Stimulated activated CD8-positive, alpha-beta memory T cell treated with anti-CD3 and anti-CD28 coated beads, Interleukin-15, amount 100 ng/mL, for 4 hours (primary cell): ENCODE measurements around the gene ADAMTS2.

Experiments
- DNase-seq, 2 donors: peaks; one replicate each; pipeline ENCODE4 v3.0.0-alpha.2; 2020; ENCODE audit warnings: low read depth in 2 of 2

Gene ADAMTS2

GRCh38 chr5:179254638-179255271, 90.5 kb downstream of the ADAMTS2 start:
- no peak for DNase-seq

GRCh38 chr5:179253730-179254129, 91.5 kb downstream of the ADAMTS2 start:
- no peak for DNase-seq

GRCh38 chr5:179251276-179251969, 93.8 kb downstream of the ADAMTS2 start:
- no peak for DNase-seq

GRCh38 chr5:179250561-179251225, 94.6 kb downstream of the ADAMTS2 start:
- no peak for DNase-seq

GRCh38 chr5:179246227-179246626, 99.0 kb downstream of the ADAMTS2 start:
- no peak for DNase-seq

GRCh38 chr5:179245031-179245430, 100.2 kb downstream of the ADAMTS2 start:
- DNase-seq: no peak

- DNase-seq: no peak
Observed at GRCh38 chr5:179244044-179244443, 101.2 kb downstream of the ADAMTS2 start.

GRCh38 chr5:179243333-179243732, 101.9 kb downstream of the ADAMTS2 start:
- DNase-seq: no peak

GRCh38 chr5:179242676-179243075, 102.6 kb downstream of the ADAMTS2 start:
- no peak for DNase-seq

GRCh38 chr5:179241764-179242370, 103.4 kb downstream of the ADAMTS2 start:
- no peak for DNase-seq

GRCh38 chr5:179241175-179241574, 104.1 kb downstream of the ADAMTS2 start:
- DNase-seq: no peak

- no peak for DNase-seq
Observed at GRCh38 chr5:179240561-179240960, 104.7 kb downstream of the ADAMTS2 start.

- no peak for DNase-seq
Observed at GRCh38 chr5:179239256-179240135, 105.8 kb downstream of the ADAMTS2 start.

- no peak for DNase-seq
Observed at GRCh38 chr5:179238628-179238970, 106.7 kb downstream of the ADAMTS2 start.

GRCh38 chr5:179237770-179238627, 107.3 kb downstream of the ADAMTS2 start:
- no peak for DNase-seq

- no peak for DNase-seq
Observed at GRCh38 chr5:179235416-179236400, 109.6 kb downstream of the ADAMTS2 start.

GRCh38 chr5:179234563-179235135, 110.6 kb downstream of the ADAMTS2 start:
- DNase-seq: no peak

- no peak for DNase-seq
Observed at GRCh38 chr5:179233909-179234562, 111.2 kb downstream of the ADAMTS2 start.
